Vagina (tissue), 2 donors: ENCODE data around the gene FAAH.

Source experiments
- CTCF ChIP-seq, 3 experiments: fragments of 450-650 bp in 2 of 3; fragments of 200-600 bp in 1 of 3; sonication (generic) in 1 of 3; IDR thresholded peaks; one replicate each; pipeline ENCODE4 v1.5.1; 2017 to 2019; ENCODE audit warnings: antibody characterized with exemption in 3 of 3, mild to moderate bottlenecking in 2 of 3, moderate library complexity in 2 of 3
- POLR2A ChIP-seq, 2 donors: fragments of 450-650 bp; IDR thresholded peaks; one replicate each; pipeline ENCODE4 v1.6.1; 2017; ENCODE audit warnings: antibody characterized with exemption in 2 of 2, mild to moderate bottlenecking in 2 of 2, moderate library complexity in 2 of 2

- TF ChIP-seq POLR2A (IDR thresholded peaks at IDR 0.05) (no peak), CTCF (IDR thresholded peaks at IDR 0.05) (no peak)
Observed at GRCh38 chr1:46449223-46450159, 55.4 kb downstream of the FAAH start.
